ENCODE results near the gene CORO1C. TPM values are rescaled to one million over a fixed set of nuclear protein-coding genes. Genes with fewer than 3 reads are reported as not detected.

Gene CORO1C
- total RNA-seq, 1 donor from 2014 or later = 164 TPM

DNA sequence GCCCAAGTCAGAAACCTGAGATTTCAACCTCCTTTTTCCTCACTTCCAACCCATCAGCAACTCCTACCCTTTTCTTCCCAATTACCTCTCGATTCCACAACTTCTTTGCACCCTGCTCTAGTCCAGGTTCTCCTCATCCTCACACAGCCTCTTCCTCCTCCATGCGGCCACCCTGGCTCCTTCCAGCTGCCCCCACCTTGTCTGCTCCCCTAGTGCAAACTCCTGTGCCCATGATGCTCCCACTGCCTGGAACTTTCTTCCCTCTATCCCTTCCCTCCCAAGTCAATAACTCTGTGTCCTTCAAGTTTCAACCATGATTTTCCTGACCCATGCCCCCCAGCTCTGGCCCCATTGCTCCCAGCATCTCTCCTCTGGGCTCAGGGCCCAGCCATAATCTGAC lies 115.0 kb downstream of the CORO1C start:
- DNase-seq (ENCODE audit: low read depth) = no peak
- H3K36me3 ChIP-seq (ENCODE audit: control insufficient read depth, insufficient read depth, low read length) = no peaks in the 10 kb centered on the region
- no peak overlapping the region for H3K4me3 ChIP-seq (ENCODE audit: low read depth, low read length)
- H3K27me3 ChIP-seq (ENCODE audit: control insufficient read depth, insufficient read depth, low read length) = no peaks in the 10 kb centered on the region
- TF ChIP-seq, protein P1, sequence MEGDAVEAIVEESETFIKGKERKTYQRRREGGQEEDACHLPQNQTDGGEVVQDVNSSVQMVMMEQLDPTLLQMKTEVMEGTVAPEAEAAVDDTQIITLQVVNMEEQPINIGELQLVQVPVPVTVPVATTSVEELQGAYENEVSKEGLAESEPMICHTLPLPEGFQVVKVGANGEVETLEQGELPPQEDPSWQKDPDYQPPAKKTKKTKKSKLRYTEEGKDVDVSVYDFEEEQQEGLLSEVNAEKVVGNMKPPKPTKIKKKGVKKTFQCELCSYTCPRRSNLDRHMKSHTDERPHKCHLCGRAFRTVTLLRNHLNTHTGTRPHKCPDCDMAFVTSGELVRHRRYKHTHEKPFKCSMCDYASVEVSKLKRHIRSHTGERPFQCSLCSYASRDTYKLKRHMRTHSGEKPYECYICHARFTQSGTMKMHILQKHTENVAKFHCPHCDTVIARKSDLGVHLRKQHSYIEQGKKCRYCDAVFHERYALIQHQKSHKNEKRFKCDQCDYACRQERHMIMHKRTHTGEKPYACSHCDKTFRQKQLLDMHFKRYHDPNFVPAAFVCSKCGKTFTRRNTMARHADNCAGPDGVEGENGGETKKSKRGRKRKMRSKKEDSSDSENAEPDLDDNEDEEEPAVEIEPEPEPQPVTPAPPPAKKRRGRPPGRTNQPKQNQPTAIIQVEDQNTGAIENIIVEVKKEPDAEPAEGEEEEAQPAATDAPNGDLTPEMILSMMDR (IDR thresholded peaks at IDR 0.05; ENCODE audit: insufficient read depth, low read length, poor library complexity, severe bottlenecking) = no peak

DNA sequence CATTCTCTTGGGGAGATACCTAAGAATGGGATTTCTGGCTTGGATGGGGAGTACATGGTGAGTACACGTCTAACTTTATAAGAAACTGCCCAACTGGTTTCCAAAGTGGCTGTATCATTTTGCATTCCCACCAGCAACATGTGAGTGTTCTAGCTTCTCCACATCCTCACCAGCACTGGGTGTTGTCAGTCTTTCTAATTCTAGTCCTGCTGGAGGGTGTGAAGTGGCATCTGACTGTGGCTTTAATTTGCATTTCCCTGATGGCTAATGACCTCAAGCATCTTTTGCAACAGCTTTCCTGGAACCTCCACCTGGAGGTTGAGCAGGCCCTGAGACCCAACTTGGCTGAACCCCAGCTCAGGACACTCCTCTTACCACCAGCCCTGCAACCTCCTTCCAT lies 115.4 kb downstream of the CORO1C start:
- no peaks in the 10 kb centered on the region for H3K27me3 ChIP-seq (ENCODE audit: control insufficient read depth, insufficient read depth, low read length)
- TF ChIP-seq, protein P1 (IDR thresholded peaks at IDR 0.05; ENCODE audit: insufficient read depth, low read length, poor library complexity, severe bottlenecking) = no peak
- no peak for DNase-seq (ENCODE audit: low read depth)

DNA sequence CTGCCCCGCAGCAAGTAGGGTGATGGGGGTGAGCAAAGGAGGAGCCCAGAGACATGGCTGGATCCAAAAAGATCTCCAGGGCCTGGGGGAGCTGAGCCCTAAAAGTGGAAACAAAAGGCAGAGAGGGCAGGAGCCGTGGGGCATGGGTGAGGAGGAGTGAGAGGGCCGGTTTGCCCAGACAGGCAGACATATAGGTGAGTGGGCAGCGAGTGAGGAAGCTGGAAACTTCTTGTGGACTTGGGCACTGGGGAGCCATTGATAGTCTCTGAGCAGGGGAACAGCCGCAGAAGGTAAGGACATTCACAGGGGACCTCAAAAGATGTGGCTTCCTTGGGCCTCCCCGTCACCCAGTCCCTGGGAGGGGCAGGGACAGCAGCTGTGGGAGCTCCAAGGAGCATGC lies 116.7 kb downstream of the CORO1C start:
- Histone ChIP-seq H3K4me3 (ENCODE audit: low read depth, low read length) (no peak overlapping the region), H3K36me3 (ENCODE audit: control insufficient read depth, insufficient read depth, low read length) (no peaks in the 10 kb centered on the region), H3K27me3 (ENCODE audit: control insufficient read depth, insufficient read depth, low read length) (no peaks in the 10 kb centered on the region)
- no peak for DNase-seq (ENCODE audit: low read depth)
- TF ChIP-seq, protein P1 (IDR thresholded peaks at IDR 0.05; ENCODE audit: insufficient read depth, low read length, poor library complexity, severe bottlenecking) = no peak

More for the DNA sequence above, 115.4 kb downstream of the CORO1C start:
- Histone ChIP-seq H3K36me3 (ENCODE audit: control insufficient read depth, insufficient read depth, low read length) (no peaks in the 10 kb centered on the region), H3K4me3 (ENCODE audit: low read depth, low read length) (no peak overlapping the region)

DNA sequence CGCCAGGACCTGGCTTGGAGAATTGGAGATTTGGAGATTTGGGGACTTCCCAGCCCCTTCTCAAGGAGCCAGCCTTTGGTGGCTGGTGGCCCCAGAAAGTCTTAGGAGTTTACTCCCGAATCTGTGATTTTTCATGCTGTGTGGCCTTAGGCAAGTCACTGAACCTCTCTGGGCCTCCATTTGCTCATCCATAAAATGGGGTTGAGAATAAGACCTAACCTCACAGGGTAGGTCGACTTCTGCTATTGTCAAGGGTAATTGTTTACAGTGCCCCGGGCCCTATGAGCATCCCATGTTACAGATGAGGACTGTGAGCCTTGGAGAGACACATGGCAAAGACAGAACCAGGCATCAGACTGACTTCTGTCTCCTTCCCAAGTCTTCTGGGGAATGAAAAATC lies 117.3 kb downstream of the CORO1C start:
- H3K4me3 ChIP-seq (ENCODE audit: low read depth, low read length) = no peak overlapping the region
- DNase-seq (ENCODE audit: low read depth) = no peak
- no peaks in the 10 kb centered on the region for H3K27me3 ChIP-seq (ENCODE audit: control insufficient read depth, insufficient read depth, low read length)
- TF ChIP-seq, protein P1 (IDR thresholded peaks at IDR 0.05; ENCODE audit: insufficient read depth, low read length, poor library complexity, severe bottlenecking) = no peak
- H3K36me3 ChIP-seq (ENCODE audit: control insufficient read depth, insufficient read depth, low read length) = no peaks in the 10 kb centered on the region

DNA sequence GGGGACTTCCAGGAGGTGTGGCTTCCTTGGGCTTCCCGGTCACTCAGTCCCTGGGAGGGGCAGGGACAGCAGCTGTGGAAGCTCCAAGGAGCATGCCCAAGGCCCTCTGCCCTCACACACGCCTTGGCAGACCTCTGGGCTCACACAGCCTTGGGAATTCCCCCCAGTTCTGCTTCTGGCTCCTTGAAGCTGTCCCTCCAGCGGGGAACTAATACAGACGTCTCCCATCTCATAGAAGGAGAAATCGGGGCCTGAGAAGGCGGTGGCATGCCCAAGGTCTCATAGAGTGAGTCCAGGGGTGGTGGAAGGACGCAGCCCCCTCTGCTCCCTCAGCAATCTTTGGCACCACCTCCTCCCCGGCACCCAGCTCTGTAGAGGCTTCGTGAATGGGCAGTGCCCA lies 117.8 kb downstream of the CORO1C start:
- TF ChIP-seq, protein P1 (IDR thresholded peaks at IDR 0.05; ENCODE audit: insufficient read depth, low read length, poor library complexity, severe bottlenecking) = no peak
- Histone ChIP-seq H3K27me3 (ENCODE audit: control insufficient read depth, insufficient read depth, low read length) (no peaks in the 10 kb centered on the region), H3K4me3 (ENCODE audit: low read depth, low read length) (no peak overlapping the region), H3K36me3 (ENCODE audit: control insufficient read depth, insufficient read depth, low read length) (no peaks in the 10 kb centered on the region)
- no peak for DNase-seq (ENCODE audit: low read depth)

DNA sequence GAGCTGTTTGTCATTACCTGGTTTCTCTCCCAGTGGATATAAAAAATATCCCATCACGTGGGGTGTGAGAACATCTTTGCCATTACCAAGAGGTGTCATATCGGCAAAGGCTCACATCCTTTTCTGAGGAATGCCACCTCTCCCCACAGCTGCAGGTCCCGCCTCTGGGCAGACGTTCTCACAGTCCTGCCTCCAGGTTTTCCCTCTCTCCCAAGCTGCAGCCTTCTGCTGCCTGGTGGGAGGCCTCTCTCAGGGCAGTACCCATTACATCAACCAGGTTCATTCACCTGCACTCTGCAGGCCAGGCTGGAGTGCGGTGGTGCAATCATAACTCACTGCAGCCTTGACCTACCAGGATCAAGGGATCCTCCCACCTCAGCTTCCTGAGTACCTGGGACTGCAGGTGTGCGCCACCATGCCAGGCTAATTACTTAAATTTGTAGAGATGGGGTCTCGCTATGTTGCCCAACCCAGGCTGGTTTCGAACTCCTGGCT lies 118.5 kb downstream of the CORO1C start:
- DNase-seq (ENCODE audit: low read depth) = no peak
- H3K27me3 ChIP-seq (ENCODE audit: control insufficient read depth, insufficient read depth, low read length) = no peaks in the 10 kb centered on the region
- TF ChIP-seq, protein P1 (IDR thresholded peaks at IDR 0.05; ENCODE audit: insufficient read depth, low read length, poor library complexity, severe bottlenecking) = no peak
- no peak overlapping the region for H3K4me3 ChIP-seq (ENCODE audit: low read depth, low read length)
- no peaks in the 10 kb centered on the region for H3K36me3 ChIP-seq (ENCODE audit: control insufficient read depth, insufficient read depth, low read length)

Measured in kidney epithelial cell (primary cell).